ENCODE results near the gene LRRC3.

Gene LRRC3

DNA sequence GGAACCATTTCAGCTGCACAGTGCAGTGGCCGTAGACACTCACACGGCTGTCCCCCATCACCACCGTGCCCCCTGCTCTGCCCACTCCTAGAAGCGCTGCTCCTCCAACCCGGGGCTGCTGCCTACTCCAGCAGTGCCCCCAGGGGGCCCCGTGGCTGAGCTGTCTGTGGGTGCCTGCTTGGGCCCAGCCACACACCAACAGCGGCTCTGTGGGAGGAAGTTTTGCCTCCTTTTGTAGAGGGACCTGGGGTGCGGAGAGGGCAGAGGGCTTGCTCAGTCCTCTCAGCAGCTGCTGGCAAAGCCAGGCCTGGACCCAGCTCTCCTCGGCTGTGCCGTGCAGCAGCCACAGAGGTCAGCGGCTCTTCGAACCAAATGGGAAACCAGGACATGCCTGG is 11.4 kb upstream of the LRRC3 start:
- no peak for TF ChIP-seq CTCF (IDR thresholded peaks at IDR 0.05; ENCODE audit: low read depth, low read length)
- in situ Hi-C loops (cut with HindIII; ENCODE audit: low sequenced_read_pairs): no loop called here
- DNase-seq (ENCODE audit: low read depth, low spot score): no peak
- no peak overlapping the region for H3K4me3 ChIP-seq (ENCODE audit: low read depth, low read length)

GRCh38 chr21:44444286-44444931 is 10.9 kb upstream of the LRRC3 start:
- in situ Hi-C loops (cut with HindIII; ENCODE audit: low sequenced_read_pairs): no loop called here
- H3K4me3 ChIP-seq (ENCODE audit: low read depth, low read length): no peak overlapping the region
- DNase-seq (ENCODE audit: low read depth, low spot score): no peak
- TF ChIP-seq CTCF (IDR thresholded peaks at IDR 0.05; ENCODE audit: low read depth, low read length): no peak

DNA sequence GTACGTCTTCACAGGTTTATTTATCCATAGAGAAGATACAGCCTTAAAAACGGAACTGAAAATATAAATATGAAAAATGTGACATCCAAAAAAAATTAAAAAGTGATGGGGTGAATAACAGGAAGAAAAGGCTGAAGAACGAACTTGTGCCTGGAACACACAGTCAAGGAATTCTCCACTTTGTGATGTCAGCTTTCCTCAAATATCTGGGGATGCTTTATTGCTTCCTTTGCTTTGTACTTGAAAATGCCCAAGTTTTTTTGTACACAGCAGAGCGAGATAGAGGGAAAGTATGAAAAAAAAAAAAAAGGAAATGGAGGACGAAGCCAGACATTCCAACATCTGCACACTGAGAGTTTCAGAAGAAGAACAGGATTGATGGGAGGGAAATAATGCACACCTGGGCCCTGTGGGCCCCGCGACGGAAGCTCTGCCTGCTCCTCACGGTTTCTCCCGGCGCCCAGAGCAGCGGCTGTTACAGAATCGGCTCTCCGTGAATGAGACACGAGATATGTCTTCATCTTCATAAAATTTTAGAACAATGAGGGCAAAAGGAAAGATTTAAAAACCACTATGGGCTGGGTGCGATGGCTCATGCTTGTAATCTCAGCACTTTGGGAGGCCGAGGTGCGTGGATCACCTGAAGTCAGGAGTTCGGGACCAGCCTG is 10.0 kb upstream of the LRRC3 start:
- TF ChIP-seq CTCF (IDR thresholded peaks at IDR 0.05; ENCODE audit: low read depth, low read length): no peak
- H3K4me3 ChIP-seq (ENCODE audit: low read depth, low read length): no peak overlapping the region
- DNase-seq (ENCODE audit: low read depth, low spot score): no peak
- in situ Hi-C loops (cut with HindIII; ENCODE audit: low sequenced_read_pairs): no loop called here

- TF ChIP-seq CTCF (IDR thresholded peaks at IDR 0.05; ENCODE audit: low read depth, low read length): no peak
- no peak overlapping the region for H3K4me3 ChIP-seq (ENCODE audit: low read depth, low read length)
- in situ Hi-C loops (cut with HindIII; ENCODE audit: low sequenced_read_pairs): no loop called here
- DNase-seq (ENCODE audit: low read depth, low spot score): no peak
These were observed 6.6 kb upstream of the LRRC3 start for GRCh38 chr21:44448651-44449131.

DNA sequence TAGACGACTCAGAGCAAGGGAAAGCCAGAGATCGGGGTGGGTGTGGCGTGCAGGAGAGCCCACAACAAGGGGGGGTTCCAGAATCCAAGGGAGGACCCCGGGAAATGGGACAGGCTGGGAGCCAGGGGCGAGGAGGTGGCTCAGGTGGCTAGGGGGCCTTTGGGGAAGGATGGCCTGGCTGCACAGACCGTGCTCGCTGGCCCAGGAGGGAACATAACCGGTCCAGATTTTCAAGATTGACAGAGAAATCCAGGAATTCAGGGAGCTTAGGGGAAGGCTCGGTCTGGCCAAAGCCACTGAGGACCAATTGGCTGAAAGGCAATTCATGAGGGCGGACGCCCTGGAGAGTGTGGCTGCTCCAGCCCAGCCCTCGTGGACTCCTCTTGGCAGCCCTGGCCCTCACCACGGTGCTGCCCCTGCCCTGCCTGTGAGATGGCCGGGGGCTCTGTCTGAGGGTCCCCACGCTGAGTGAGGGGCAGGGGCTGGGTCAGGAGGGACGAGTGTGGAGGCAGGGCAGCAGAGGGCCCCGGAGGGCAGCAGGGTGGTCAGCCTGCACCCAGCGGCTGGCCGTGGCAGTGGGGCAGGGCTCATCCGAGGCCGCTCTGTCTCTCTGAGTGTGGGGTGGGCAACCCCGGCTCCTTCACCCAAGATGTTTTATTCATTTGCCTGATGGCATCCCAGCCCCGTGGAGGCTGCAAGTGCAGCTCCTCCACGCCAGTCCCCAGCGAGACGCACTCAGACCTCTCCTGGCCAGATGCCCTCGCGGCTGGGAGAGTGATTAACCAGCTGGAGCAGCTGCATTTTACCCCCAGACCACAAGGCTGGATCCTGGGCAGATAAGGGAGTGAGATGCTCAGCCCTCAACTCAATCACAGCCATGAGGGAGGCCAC is 5.6 kb upstream of the LRRC3 start:
- no peak for DNase-seq (ENCODE audit: low read depth, low spot score)
- no peak overlapping the region for H3K4me3 ChIP-seq (ENCODE audit: low read depth, low read length)
- in situ Hi-C loops (cut with HindIII; ENCODE audit: low sequenced_read_pairs): no loop called here
- TF ChIP-seq CTCF (IDR thresholded peaks at IDR 0.05; ENCODE audit: low read depth, low read length): no peak

GRCh38 chr21:44450402-44450801 is 4.9 kb upstream of the LRRC3 start:
- TF ChIP-seq CTCF (IDR thresholded peaks at IDR 0.05; ENCODE audit: low read depth, low read length): no peak
- no peak overlapping the region for H3K4me3 ChIP-seq (ENCODE audit: low read depth, low read length)
- in situ Hi-C loops (cut with HindIII; ENCODE audit: low sequenced_read_pairs): no loop called here
- DNase-seq (ENCODE audit: low read depth, low spot score): no peak
